Fibroblast of lung (primary cell): ENCODE measurements around the gene BCL2. TPM values are rescaled to one million over a fixed set of nuclear protein-coding genes. Genes with fewer than 3 reads are reported as not detected.

Experiments used
- DNase-seq, 2 donors: peaks; one replicate each; pipeline versions ENCODE4 v3.0.0 to v3.0.0-alpha.2; 2010; ENCODE audit warnings: low read depth in 2 of 2
- H2AFZ ChIP-seq: 2 replicates; pipeline ENCODE4 v1.5.1; 2012; ENCODE audit warnings: low read length, control low read depth, inconsistent platforms
- H3K27ac ChIP-seq: 2 replicates; pipeline ENCODE4 v1.5.1; 2011; ENCODE audit warnings: low read length, control low read depth; ENCODE audit not compliant: insufficient read depth
- H3K27me3 ChIP-seq: 2 replicates; pipeline ENCODE4 v1.5.1; 2011; ENCODE audit warnings: mild to moderate bottlenecking, low read length; ENCODE audit not compliant: control insufficient read depth, insufficient read depth
- H3K36me3 ChIP-seq: 2 replicates; pipeline ENCODE4 v1.5.1; 2011; ENCODE audit warnings: low read length; ENCODE audit not compliant: control insufficient read depth, insufficient read depth
- H3K4me1 ChIP-seq: 2 replicates; pipeline ENCODE4 v1.5.1; 2011; ENCODE audit warnings: low read length; ENCODE audit not compliant: control insufficient read depth, insufficient read depth; ENCODE audit errors: extremely low read depth
- H3K4me2 ChIP-seq: 2 replicates; pipeline ENCODE4 v1.5.1; 2011; ENCODE audit warnings: low read length, control low read depth; ENCODE audit not compliant: insufficient read depth; ENCODE audit errors: extremely low read depth
- H3K4me3 ChIP-seq, 4 experiments: fragments of 200-600 bp in 1 of 4; sonication (generic) in 1 of 4; replicated peaks in 1 of 4; 2 replicates each; pipeline ENCODE4 v1.5.1; 2011 to 2016; ENCODE audit warnings: low read length in 4 of 4, low read depth in 3 of 4, mild to moderate bottlenecking in 3 of 4, control low read depth in 2 of 4, inconsistent platforms in 1 of 4, mixed read lengths in 1 of 4; ENCODE audit not compliant: insufficient read depth in 1 of 4; ENCODE audit errors: control extremely low read depth in 1 of 4
- H3K79me2 ChIP-seq: 2 replicates; pipeline ENCODE4 v1.5.1; 2012; ENCODE audit warnings: mild to moderate bottlenecking, low read length, inconsistent platforms; ENCODE audit not compliant: control insufficient read depth, insufficient read depth
- H3K9ac ChIP-seq: 2 replicates; pipeline ENCODE4 v1.5.1; 2011; ENCODE audit warnings: mild to moderate bottlenecking, low read length, control low read depth; ENCODE audit not compliant: insufficient read depth
- H3K9me3 ChIP-seq: 2 replicates; pipeline ENCODE4 v1.5.1; 2012; ENCODE audit warnings: low read depth, low read length; ENCODE audit not compliant: control insufficient read depth, insufficient read depth
- H4K20me1 ChIP-seq: 2 replicates; pipeline ENCODE4 v1.5.1; 2011; ENCODE audit warnings: low read length; ENCODE audit not compliant: control insufficient read depth, insufficient read depth; ENCODE audit errors: extremely low read depth
- EZH2 ChIP-seq: IDR thresholded peaks from 2 replicates; pipeline ENCODE4 v1.5.1; 2012; ENCODE audit warnings: low read length, control low read depth, mild to moderate bottlenecking; ENCODE audit errors: missing control alignments
- polyA plus RNA-seq, 2 donors: library from polyadenylated mRNA; depleted of rRNA in 1 of 2; stranded (reverse) in 1 of 2; unstranded in 1 of 2; fragments of >200 nt; gene quantifications; 2 replicates each; pipeline ENCODE4 v1.2.1, GENCODE V29; 2011 to 2012; ENCODE audit warnings: missing spikeins in 1 of 2
- total RNA-seq: library from RNA; depleted of rRNA; stranded (reverse); fragments of >200 nt; gene quantifications from 2 replicates; pipeline ENCODE4 v1.2.1, GENCODE V29; 2014
- TF ChIP-seq, protein P1 (sequence below), 2 donors: IDR thresholded peaks in 1 of 2; conservative IDR thresholded peaks in 1 of 2; 1 replicate in 1 of 2; 2 replicates in 1 of 2; pipeline ENCODE4 v1.5.1; 2011 to 2012; ENCODE audit warnings: low read length in 2 of 2, control low read depth in 1 of 2, inconsistent platforms in 1 of 2, low read depth in 1 of 2, mild to moderate bottlenecking in 1 of 2

BCL2 gene
- total and polyA plus RNA-seq, 2 donors (not counting 1 experiment from before 2014, with no cell fraction given) = 1.5 to 3.6 TPM

DNA sequence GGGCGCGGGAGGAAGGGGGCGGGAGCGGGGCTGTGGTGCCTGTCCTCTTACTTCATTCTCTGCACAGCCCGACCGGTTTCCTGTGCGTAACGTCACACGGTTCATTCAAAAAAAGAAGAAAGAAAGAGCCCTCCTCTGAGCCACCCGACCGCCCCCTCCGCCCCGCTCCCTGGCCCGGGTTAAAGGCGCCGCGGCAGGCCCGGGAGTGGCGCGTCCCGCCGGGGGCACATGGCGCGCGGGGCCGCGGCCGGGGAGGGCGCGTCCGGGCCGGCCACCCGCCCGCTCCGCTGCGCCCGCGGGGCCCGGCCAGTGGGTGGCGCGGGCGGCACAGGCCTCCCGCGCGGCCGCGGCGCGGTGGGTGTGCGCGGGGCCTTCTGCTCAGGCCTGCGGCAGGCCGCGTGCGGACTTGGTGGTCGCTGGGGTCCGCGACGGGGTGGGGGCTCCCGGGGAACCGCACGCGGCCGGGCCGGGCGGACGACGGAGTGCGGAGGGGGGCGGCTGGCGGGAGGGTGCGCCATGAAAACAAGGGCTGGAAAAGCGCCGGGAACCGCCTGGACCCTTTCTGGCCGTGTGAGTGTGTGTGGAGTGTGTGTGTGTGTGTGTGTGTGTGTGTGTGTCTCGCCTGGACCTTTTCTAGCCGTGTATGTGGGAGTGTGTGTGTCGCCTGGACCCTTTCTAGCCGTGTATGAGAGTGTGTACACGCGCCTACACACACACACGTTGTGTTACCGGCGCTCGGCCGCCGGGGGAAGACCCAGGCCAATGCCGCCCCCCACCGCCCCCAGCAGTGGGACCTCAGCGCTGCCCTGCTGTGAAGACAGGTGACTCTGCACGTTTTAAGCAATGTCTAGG lies 780 bp upstream of the BCL2 start:
- peak; percentile 78 to 88 for DNase-seq
- Histone ChIP-seq H3K9me3 (no peaks in the 10 kb centered on the region), H3K4me1 (peaks cover 3% of the 10 kb centered on the region), H3K79me2 (no peaks in the 10 kb centered on the region), H3K36me3 (no peaks in the 10 kb centered on the region), H3K27ac (peak overlapping the region; percentile 30), H2AFZ (peak overlapping the region; percentile 87), H4K20me1 (no peaks in the 10 kb centered on the region), H3K9ac (peak overlapping the region; percentile 62), H3K4me3 (peak overlapping the region; percentile 39 to 80 (median 48)), H3K4me2 (peak overlapping the region; percentile 59), H3K27me3 (no peaks in the 10 kb centered on the region)
- TF ChIP-seq, protein P1, sequence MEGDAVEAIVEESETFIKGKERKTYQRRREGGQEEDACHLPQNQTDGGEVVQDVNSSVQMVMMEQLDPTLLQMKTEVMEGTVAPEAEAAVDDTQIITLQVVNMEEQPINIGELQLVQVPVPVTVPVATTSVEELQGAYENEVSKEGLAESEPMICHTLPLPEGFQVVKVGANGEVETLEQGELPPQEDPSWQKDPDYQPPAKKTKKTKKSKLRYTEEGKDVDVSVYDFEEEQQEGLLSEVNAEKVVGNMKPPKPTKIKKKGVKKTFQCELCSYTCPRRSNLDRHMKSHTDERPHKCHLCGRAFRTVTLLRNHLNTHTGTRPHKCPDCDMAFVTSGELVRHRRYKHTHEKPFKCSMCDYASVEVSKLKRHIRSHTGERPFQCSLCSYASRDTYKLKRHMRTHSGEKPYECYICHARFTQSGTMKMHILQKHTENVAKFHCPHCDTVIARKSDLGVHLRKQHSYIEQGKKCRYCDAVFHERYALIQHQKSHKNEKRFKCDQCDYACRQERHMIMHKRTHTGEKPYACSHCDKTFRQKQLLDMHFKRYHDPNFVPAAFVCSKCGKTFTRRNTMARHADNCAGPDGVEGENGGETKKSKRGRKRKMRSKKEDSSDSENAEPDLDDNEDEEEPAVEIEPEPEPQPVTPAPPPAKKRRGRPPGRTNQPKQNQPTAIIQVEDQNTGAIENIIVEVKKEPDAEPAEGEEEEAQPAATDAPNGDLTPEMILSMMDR (conservative IDR thresholded peaks at IDR 0.05 in 1 of 2, IDR thresholded peaks at IDR 0.05 in 1 of 2; ENCODE audit: low read depth in 1 of 2, low read length in 2 of 2) = no peak
- no peak for TF ChIP-seq EZH2

DNA sequence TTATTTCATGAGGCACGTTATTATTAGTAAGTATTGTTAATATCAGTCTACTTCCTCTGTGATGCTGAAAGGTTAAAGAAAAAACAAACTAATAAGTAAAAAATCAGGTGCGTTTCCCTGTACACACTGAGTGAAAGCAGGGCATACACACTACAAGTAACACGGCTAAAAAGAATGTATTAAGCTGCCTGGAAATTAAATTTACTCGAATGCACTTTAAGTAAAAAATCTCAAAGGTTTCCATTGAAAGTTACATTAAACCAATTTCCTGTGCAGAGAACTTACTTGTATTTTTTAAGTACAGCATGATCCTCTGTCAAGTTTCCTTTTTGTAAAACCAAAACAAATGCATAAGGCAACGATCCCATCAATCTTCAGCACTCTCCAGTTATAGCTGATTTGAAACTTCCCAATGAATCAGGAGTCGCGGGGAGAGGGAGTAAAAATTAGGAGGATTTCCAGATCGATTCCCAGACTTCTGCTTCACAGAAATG lies 633 bp downstream of the BCL2 start:
- H3K36me3 ChIP-seq = no peaks in the 10 kb centered on the region
- H3K4me2 ChIP-seq = peak overlapping the region; percentile 93
- H3K9me3 ChIP-seq = no peaks in the 10 kb centered on the region
- peak overlapping the region; percentile 80 to 83 (median 82) for H3K4me3 ChIP-seq
- no peaks in the 10 kb centered on the region for H4K20me1 ChIP-seq
- no peak for DNase-seq
- peaks cover 3% of the 10 kb centered on the region for H3K4me1 ChIP-seq
- peak overlapping the region; percentile 36 for H3K9ac ChIP-seq
- no peaks in the 10 kb centered on the region for H3K27me3 ChIP-seq
- no peaks in the 10 kb centered on the region for H3K79me2 ChIP-seq
- no peak for TF ChIP-seq EZH2
- TF ChIP-seq, protein P1 (conservative IDR thresholded peaks at IDR 0.05 in 1 of 2, IDR thresholded peaks at IDR 0.05 in 1 of 2; ENCODE audit: low read depth in 1 of 2, low read length in 2 of 2) = no peak
- no peak overlapping the region for H3K27ac ChIP-seq
- H2AFZ ChIP-seq = peak overlapping the region; percentile 84

DNA sequence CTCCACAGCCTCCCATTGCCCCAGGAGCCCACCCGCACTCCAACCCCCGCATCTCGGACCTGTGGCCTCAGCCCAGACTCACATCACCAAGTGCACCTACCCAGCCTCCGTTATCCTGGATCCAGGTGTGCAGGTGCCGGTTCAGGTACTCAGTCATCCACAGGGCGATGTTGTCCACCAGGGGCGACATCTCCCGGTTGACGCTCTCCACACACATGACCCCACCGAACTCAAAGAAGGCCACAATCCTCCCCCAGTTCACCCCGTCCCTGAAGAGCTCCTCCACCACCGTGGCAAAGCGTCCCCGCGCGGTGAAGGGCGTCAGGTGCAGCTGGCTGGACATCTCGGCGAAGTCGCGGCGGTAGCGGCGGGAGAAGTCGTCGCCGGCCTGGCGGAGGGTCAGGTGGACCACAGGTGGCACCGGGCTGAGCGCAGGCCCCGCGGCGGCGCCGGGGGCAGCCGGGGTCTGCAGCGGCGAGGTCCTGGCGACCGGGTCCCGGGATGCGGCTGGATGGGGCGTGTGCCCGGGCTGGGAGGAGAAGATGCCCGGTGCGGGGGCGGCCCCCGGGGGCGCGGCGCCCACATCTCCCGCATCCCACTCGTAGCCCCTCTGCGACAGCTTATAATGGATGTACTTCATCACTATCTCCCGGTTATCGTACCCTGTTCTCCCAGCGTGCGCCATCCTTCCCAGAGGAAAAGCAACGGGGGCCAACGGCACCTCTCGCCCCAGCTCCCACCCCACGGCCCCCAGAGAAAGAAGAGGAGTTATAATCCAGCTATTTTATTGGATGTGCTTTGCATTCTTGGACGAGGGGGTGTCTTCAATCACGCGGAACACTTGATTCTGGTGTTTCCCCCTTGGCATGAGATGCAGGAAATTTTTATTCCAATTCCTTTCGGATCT lies 1.3 kb downstream of the BCL2 start:
- Histone ChIP-seq H3K27ac (no peak overlapping the region), H3K79me2 (no peaks in the 10 kb centered on the region)
- TF ChIP-seq, protein P1 (conservative IDR thresholded peaks at IDR 0.05 in 1 of 2, IDR thresholded peaks at IDR 0.05 in 1 of 2; ENCODE audit: low read depth in 1 of 2, low read length in 2 of 2) = peak; percentile 59 to 62
- no peak for TF ChIP-seq EZH2

More for the DNA sequence above, 1.3 kb downstream of the BCL2 start:
- H3K4me1 ChIP-seq = peaks cover 3% of the 10 kb centered on the region
- H3K9me3 ChIP-seq = no peaks in the 10 kb centered on the region
- no peaks in the 10 kb centered on the region for H4K20me1 ChIP-seq
- H3K4me3 ChIP-seq = peak overlapping the region; percentile 80 to 83 (median 82)
- no peak overlapping the region for H3K9ac ChIP-seq
- no peak for DNase-seq
- peak overlapping the region; percentile 41 for H2AFZ ChIP-seq
- no peaks in the 10 kb centered on the region for H3K27me3 ChIP-seq
- no peaks in the 10 kb centered on the region for H3K36me3 ChIP-seq
- H3K4me2 ChIP-seq = peak overlapping the region; percentile 93
